ENCODE data around the gene CADPS.

CADPS gene

DNA sequence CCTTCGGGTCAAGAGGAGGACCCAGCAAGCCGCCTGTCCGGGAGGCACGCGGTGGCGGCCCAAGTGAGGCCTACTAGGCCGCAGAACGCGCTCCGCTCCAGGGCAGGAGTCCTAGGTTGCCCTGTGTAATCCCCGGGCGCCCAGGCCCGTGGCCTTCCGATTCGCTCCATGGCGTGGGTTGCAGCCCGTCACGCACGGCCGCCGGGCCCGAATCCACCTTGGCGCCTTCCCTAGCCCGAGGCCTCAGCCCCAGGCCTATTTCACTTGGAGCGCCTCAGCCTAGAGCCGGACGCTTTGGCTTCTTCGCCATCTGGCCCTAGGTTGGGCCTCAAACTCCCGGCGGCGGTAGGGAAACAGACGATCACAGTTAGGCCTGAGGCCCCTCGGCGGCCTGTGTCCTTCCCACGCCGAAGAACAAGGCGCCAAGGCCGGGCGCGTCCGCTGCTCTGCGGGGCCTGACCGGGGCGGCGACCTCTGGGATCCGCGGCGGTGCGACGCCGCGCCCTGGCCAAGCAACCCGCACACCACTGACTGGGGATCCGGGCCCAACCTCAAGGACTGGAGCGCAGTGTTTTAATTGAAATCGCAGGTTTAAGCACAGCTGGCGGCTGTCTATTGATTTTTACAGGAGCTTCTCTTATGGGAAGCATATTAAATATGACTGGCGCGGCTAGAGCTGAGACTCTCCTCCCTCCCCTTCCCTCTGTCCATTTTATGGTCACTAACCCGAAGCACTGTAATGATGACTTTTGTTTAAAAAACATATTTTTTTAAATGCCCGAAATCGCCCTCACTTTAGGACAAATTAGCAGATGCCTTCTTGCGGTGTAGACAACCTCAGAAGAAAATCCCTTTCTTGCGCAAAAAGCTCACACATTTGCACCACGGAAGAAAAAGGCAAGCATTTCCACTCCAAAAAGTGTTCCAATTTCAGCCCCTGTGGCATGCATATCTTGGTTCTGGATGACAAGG lies 498.0 kb downstream of the CADPS start:
- TF ChIP-seq, protein P1, sequence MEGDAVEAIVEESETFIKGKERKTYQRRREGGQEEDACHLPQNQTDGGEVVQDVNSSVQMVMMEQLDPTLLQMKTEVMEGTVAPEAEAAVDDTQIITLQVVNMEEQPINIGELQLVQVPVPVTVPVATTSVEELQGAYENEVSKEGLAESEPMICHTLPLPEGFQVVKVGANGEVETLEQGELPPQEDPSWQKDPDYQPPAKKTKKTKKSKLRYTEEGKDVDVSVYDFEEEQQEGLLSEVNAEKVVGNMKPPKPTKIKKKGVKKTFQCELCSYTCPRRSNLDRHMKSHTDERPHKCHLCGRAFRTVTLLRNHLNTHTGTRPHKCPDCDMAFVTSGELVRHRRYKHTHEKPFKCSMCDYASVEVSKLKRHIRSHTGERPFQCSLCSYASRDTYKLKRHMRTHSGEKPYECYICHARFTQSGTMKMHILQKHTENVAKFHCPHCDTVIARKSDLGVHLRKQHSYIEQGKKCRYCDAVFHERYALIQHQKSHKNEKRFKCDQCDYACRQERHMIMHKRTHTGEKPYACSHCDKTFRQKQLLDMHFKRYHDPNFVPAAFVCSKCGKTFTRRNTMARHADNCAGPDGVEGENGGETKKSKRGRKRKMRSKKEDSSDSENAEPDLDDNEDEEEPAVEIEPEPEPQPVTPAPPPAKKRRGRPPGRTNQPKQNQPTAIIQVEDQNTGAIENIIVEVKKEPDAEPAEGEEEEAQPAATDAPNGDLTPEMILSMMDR (conservative IDR thresholded peaks at IDR 0.05): no peak
- no peak overlapping the region for H3K27ac ChIP-seq

DNA sequence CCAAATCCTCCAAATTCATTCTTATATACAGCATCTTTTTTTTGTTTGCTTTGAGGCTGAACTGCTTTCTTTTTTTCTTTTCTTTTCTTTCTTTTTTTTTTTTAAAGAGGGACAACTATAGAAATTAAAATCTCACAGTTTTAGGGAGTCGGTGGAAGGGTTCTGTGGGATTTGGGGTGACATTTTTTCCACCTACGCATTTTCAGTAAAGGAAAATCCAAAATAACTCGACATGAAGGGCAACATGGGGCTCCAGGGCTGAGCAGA lies 498.8 kb downstream of the CADPS start:
- TF ChIP-seq, protein P1 (conservative IDR thresholded peaks at IDR 0.05): no peak
- TF ChIP-seq ZFX (IDR thresholded peaks at IDR 0.05): no peak
- H3K27ac ChIP-seq: no peak overlapping the region

DNA sequence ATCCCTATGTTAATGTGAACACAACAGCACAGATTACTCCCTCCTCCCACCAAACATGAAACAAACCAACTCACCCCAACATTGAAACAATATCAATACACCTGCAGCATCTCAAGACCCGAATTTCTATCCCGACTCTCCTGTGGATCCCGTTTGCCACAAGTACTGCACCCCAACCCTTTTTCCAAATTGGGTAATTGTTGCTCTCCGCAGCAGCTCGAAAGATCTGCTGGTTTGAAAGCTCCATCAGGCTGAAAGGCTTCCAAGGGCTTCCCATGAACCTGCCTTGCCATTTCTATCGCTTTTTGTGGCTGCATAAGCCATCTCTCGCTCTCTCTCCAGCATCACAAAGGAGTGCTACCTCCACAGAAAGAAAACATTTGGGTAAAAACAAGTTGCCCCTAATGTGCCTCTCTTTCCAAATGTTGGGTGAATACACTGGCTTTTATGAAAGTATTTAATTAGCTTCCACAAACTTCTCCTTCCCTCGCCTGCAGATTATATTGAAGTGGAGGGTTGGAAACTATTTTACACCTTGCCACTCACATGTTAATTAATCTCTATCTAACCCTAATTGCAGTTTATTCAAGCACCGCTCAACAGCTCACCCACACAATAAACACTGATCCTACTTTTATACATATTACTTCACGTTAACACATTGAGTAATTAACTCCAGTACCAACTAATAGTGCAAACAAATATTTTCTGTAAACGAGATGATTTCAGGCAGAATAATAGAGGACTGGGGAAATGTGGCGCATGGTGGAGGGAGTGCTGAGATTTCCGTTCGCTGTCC lies 499.4 kb downstream of the CADPS start:
- TF ChIP-seq, protein P1 (conservative IDR thresholded peaks at IDR 0.05): no peak
- TF ChIP-seq ZFX (IDR thresholded peaks at IDR 0.05): no peak
- H3K27ac ChIP-seq: no peak overlapping the region

DNA sequence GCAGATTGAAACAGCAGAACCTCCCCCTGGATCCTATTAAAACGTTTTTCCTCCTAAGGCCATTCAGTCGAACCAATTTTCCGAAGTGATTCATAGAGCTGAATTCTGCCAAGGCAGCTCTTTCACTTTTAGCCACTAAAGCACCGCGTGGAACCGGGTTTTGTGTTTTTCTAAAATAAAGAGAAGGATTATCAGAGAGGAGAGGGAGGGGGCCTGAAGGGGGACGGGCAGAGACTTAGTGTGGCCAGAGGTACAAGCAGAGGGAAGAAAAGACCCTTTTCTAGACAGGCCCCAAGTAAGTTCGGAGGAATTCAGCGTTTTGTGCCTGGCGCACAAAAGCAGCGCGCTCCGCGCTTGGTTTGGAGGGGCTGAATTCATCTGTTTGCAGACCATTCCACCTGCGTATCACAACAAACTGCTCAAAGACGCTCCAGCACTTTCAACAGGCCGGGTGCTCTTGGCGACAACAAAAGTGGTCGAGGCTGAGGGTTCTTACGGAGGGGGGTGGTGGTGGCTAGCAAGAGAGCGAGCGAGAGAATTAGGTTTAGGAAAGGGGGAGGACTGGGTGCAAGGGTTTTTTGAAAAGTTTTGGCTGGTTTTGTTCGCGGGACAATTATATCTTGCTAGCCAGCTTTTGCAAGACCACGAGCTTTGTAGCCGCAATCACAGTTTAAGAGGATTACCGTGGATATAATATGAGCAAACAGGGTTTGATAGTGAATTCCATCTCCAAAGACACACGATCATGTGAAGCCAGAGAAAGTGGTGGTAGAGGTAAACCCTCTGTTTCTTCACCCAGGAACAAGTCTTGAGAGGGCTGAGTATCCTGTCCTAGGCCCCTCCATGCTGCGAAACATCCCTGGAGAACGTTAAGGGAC lies 500.6 kb downstream of the CADPS start:
- no peak overlapping the region for H3K27ac ChIP-seq
- TF ChIP-seq ZFX (IDR thresholded peaks at IDR 0.05): no peak
- TF ChIP-seq, protein P1 (conservative IDR thresholded peaks at IDR 0.05): no peak

DNA sequence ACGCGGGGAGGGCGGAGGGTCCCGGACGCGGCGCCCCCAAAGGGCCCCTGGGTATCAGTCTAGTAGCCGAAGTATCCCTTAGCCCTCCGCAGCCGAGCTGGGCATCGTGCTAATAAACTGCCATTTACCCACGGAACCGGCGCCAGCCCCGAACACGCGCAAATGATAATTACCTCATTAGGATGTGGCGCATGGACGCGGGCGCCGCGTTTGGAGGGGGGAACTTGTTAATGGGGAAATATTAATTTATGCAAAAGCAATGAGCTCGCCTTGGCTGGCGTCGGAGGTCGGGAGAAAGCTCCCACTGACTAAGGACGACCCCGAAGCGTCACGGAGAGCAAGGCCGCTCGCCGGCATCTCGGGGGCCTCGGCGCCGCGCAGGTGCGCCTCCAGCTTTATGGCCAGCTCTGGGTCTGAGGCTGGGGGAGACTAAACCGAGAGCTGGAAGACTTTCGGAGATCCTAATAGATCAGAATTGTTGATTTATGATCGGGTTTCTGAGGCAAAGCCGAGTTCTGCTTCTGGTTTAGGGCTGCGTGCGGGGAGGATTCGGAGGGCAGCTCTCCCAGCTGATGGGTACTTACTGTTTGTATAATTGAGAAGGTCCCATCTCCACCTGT lies 501.4 kb downstream of the CADPS start:
- no peak overlapping the region for H3K27ac ChIP-seq
- no peak for TF ChIP-seq ZFX (IDR thresholded peaks at IDR 0.05)
- TF ChIP-seq, protein P1 (conservative IDR thresholded peaks at IDR 0.05): no peak

DNA sequence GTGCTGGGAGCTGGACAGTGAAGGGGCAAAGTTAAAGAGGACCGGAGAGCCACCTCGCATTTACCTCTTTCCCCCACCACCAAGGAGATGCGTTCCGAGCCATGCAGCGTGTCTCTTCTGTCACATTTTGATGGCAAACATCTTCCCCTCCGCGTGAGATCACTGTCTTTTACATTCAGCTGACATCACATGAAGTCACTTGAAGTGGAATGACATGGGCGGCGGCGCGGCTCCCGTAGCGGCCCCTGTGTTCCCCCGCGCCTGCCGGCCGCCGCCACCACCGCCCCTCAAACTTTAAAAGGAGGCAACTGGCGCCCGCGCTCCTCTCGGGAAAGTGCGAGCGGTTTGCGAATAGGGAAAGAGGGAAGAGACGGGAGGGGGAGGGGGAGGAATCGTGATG lies 502.0 kb downstream of the CADPS start, which contains the start of gene FEZF2:
FEZF2 (minus strand) TSS at position 336 of the 400 bp plus-strand sequence. CDS start 682 bp downstream, outside the sequence.
- TF ChIP-seq, protein P1 (conservative IDR thresholded peaks at IDR 0.05): no peak
- no peak for TF ChIP-seq ZFX (IDR thresholded peaks at IDR 0.05)
- H3K27ac ChIP-seq: no peak within 1 kb of the TSS
